ENCODE results near the gene TSPO. TPM values are rescaled to one million over a fixed set of nuclear protein-coding genes. Genes with fewer than 3 reads are reported as not detected.

The TSPO gene
- total and polyA plus RNA-seq, 2 of the 13 experiments (the other 11 are each of a cell fraction or from before 2014, with no cell fraction given) = 0.46 to 1.4 TPM

- TF ChIP-seq MED1 (CRISPR knock-in tag; IDR thresholded peaks at IDR 0.05) (peak; percentile 82), MXD1 (CRISPR knock-in tag; IDR thresholded peaks at IDR 0.05) (peak; percentile 68; the same call in 1 of the 2 replicates), ZNF343 (CRISPR knock-in tag; IDR thresholded peaks at IDR 0.05) (no peak), ZNF670 (CRISPR knock-in tag; IDR thresholded peaks at IDR 0.05; ENCODE audit: borderline replicate concordance) (peak; percentile 61; the same call in 1 of the 2 replicates), ZNF331 (CRISPR knock-in tag; IDR thresholded peaks at IDR 0.05) (peak; percentile 73), TP53 (CRISPR knock-in tag; conservative IDR thresholded peaks at IDR 0.05) (no peak; the same call in 1 of the 2 replicates), TRIM24 (CRISPR knock-in tag; IDR thresholded peaks at IDR 0.05) (no peak), U2AF2 (IDR thresholded peaks at IDR 0.05; ENCODE audit: low read depth, low read length) (no peak), ZXDC (CRISPR knock-in tag; IDR thresholded peaks at IDR 0.05) (no peak), FOSL2 (CRISPR knock-in tag; IDR thresholded peaks at IDR 0.05) (peak; percentile 37), FOXK1 (CRISPR knock-in tag; IDR thresholded peaks at IDR 0.05; ENCODE audit: borderline replicate concordance, low read depth) (peak; percentile 66; the same call in 1 of the 2 replicates), ZFP1 (CRISPR knock-in tag; IDR thresholded peaks at IDR 0.05) (peak; percentile 30; the same call in 1 of the 2 replicates), ZNF337 (CRISPR knock-in tag; IDR thresholded peaks at IDR 0.05; ENCODE audit: borderline replicate concordance, low read depth) (no peak), HMGXB3 (CRISPR knock-in tag; IDR thresholded peaks at IDR 0.05; ENCODE audit: borderline replicate concordance) (peak; percentile 31; the same call in 1 of the 2 replicates), MYC (CRISPR knock-in tag; IDR thresholded peaks at IDR 0.05; ENCODE audit: borderline replicate concordance) (peak; percentile 75), CSRNP1 (CRISPR knock-in tag; IDR thresholded peaks at IDR 0.05) (peak; percentile 80; the same call in 1 of the 2 replicates), HNF1B (CRISPR knock-in tag; IDR thresholded peaks at IDR 0.05) (peak; percentile 46; the same call in 1 of the 2 replicates)
These were observed 36.1 kb downstream of the TSPO start (continued) for GRCh38 chr22:43187171-43188099.

Measured in HepG2 (cell line).